HepG2 (cell line): ENCODE data around the gene CNOT10. TPM values are rescaled to one million over a fixed set of nuclear protein-coding genes. Genes with fewer than 3 reads are reported as not detected.
A peak's percentile ranks its signal among the peaks of the same experiment; 100 is the strongest.

ENCODE experiments used
- AFF4 ChIP-seq: sonication (generic); formaldehyde crosslinking; IDR thresholded peaks from 2 replicates; pipeline ENCODE4 v1.4.0; 2020; ENCODE audit warnings: missing genetic modification reagents
- CBFB ChIP-seq: sonication (generic); formaldehyde crosslinking; IDR thresholded peaks from 2 replicates; pipeline ENCODE4 v1.4.0; 2020; ENCODE audit warnings: missing genetic modification reagents
- DMTF1 ChIP-seq: sonication (generic); formaldehyde crosslinking; IDR thresholded peaks from 2 replicates; pipeline ENCODE4 v1.4.0; 2020; ENCODE audit warnings: mild to moderate bottlenecking, missing genetic modification reagents
- DR1 ChIP-seq: sonication (generic); formaldehyde crosslinking; IDR thresholded peaks from 2 replicates; pipeline ENCODE4 v1.8.0; 2021; ENCODE audit warnings: mild to moderate bottlenecking, missing genetic modification reagents, inconsistent platforms
- FIP1L1 ChIP-seq: fragments of 200-400 bp; formaldehyde crosslinking; IDR thresholded peaks from 2 replicates; pipeline ENCODE4 v1.6.1; 2018; ENCODE audit warnings: low read depth, mild to moderate bottlenecking, low read length, moderate library complexity, borderline replicate concordance; ENCODE audit not compliant: insufficient read depth
- GTF2F1 ChIP-seq: fragments of 150-350 bp; IDR thresholded peaks from 2 replicates; pipeline ENCODE4 v1.6.1; 2014; ENCODE audit warnings: low read length
- HDAC1 ChIP-seq: sonication (generic); formaldehyde crosslinking; IDR thresholded peaks from 2 replicates; pipeline ENCODE4 v1.5.1; 2020; ENCODE audit warnings: mild to moderate bottlenecking, missing genetic modification reagents
- HNRNPK ChIP-seq: fragments of 200-400 bp; formaldehyde crosslinking; IDR thresholded peaks from 2 replicates; pipeline ENCODE4 v1.6.1; 2018; ENCODE audit warnings: low read length, low read depth, moderate library complexity, mild to moderate bottlenecking; ENCODE audit not compliant: poor library complexity, severe bottlenecking
- NR2F2 ChIP-seq: IDR thresholded peaks from 2 replicates; pipeline ENCODE4 v1.6.1; 2012; ENCODE audit warnings: low read depth, inconsistent platforms, borderline replicate concordance
- PATZ1 ChIP-seq: sonication (generic); formaldehyde crosslinking; IDR thresholded peaks from 2 replicates; pipeline ENCODE4 v1.4.0; 2020; ENCODE audit warnings: missing genetic modification reagents
- RORA ChIP-seq: sonication (generic); formaldehyde crosslinking; IDR thresholded peaks from 2 replicates; pipeline ENCODE4 v1.5.0; 2020; ENCODE audit warnings: mild to moderate bottlenecking, missing genetic modification reagents, moderate library complexity
- SETDB1 ChIP-seq: sonication (generic); formaldehyde crosslinking; IDR thresholded peaks from 2 replicates; pipeline ENCODE4 v1.5.1; 2020; ENCODE audit warnings: missing genetic modification reagents, mild to moderate bottlenecking, borderline replicate concordance
- SMARCC2 ChIP-seq: fragments of 450-650 bp; IDR thresholded peaks from 2 replicates; pipeline ENCODE4 v1.6.1; 2017; ENCODE audit warnings: antibody characterized with exemption, mild to moderate bottlenecking
- STAT5B ChIP-seq: sonication (generic); formaldehyde crosslinking; IDR thresholded peaks from 2 replicates; pipeline ENCODE4 v1.4.0; 2020; ENCODE audit warnings: missing genetic modification reagents
- SUZ12 ChIP-seq: fragments of 150-350 bp; IDR thresholded peaks from 2 replicates; pipeline ENCODE4 v1.6.1; 2014; ENCODE audit warnings: low read depth, low read length
- ZNF143 ChIP-seq: sonication (generic); formaldehyde crosslinking; IDR thresholded peaks from 2 replicates; pipeline ENCODE4 v1.4.0; 2020; ENCODE audit warnings: missing genetic modification reagents
- ZNF18 ChIP-seq: sonication (generic); formaldehyde crosslinking; IDR thresholded peaks from 2 replicates; pipeline ENCODE4 v1.8.0; 2022; ENCODE audit warnings: mild to moderate bottlenecking, missing genetic modification reagents; ENCODE audit not compliant: insufficient replicate concordance
- ZNF430 ChIP-seq: sonication (generic); formaldehyde crosslinking; IDR thresholded peaks from 2 replicates; pipeline ENCODE4 v1.9.0; 2021; ENCODE audit warnings: mild to moderate bottlenecking, missing genetic modification reagents
- ZNF660 ChIP-seq: sonication (generic); formaldehyde crosslinking; IDR thresholded peaks from 2 replicates; pipeline ENCODE4 v1.5.1; 2020; ENCODE audit warnings: mild to moderate bottlenecking, low read depth, missing genetic modification reagents, borderline replicate concordance
- ZNF746 ChIP-seq: sonication (generic); formaldehyde crosslinking; IDR thresholded peaks from 2 replicates; pipeline ENCODE4 v1.8.0; 2022; ENCODE audit warnings: mild to moderate bottlenecking, missing genetic modification reagents
- ZNF792 ChIP-seq: IDR thresholded peaks from 2 replicates; pipeline ENCODE4 v1.6.1; 2016
- polyA plus RNA-seq, 8 experiments: library from polyadenylated mRNA; depleted of rRNA in 3 of 8; stranded (reverse) in 7 of 8; unstranded in 1 of 8; fragments of >200 nt; fragmentation: Illumina TruSeq in 4 of 8; extraction: Trizol in 4 of 8; gene quantifications; 2 replicates each; pipeline versions ENCODE4 v1.2.1 to v1.2.3, GENCODE V29; 2011 to 2016; ENCODE audit warnings: low read depth in 4 of 8, missing spikeins in 1 of 8, mixed read lengths in 1 of 8; ENCODE audit not compliant: insufficient read depth in 1 of 8
- total RNA-seq, 5 experiments: library from RNA; depleted of rRNA; stranded (reverse); fragments of >200 nt; fragmentation: Illumina TruSeq; extraction: Trizol; gene quantifications; 2 replicates each; pipeline ENCODE4 v1.2.3, GENCODE V29; 2016; ENCODE audit warnings: low read depth in 1 of 5

The CNOT10 gene
- total and polyA plus RNA-seq, 2 of the 13 experiments (the other 11 are each of a cell fraction or from before 2014, with no cell fraction given): 21.2 to 34.1 TPM

- TF ChIP-seq CBFB (CRISPR knock-in tag) (no peak), GTF2F1 (no peak), ZNF18 (CRISPR knock-in tag) (no peak), STAT5B (CRISPR knock-in tag) (no peak), PATZ1 (CRISPR knock-in tag) (no peak), ZNF143 (CRISPR knock-in tag) (0 out of 2 replicates have a peak, but pooled peaks have one; percentile 14), SMARCC2 (no peak), DMTF1 (CRISPR knock-in tag) (no peak), ZNF792 (CRISPR knock-in tag) (no peak), SUZ12 (no peak), DR1 (CRISPR knock-in tag) (0 out of 2 replicates have a peak, but pooled peaks have one; percentile 14), AFF4 (no peak; the same call in 1 of the 2 replicates), HDAC1 (no peak), HNRNPK (no peak), ZNF430 (CRISPR knock-in tag) (no peak), RORA (CRISPR knock-in tag) (no peak), SETDB1 (CRISPR knock-in tag) (no peak), ZNF660 (CRISPR knock-in tag) (no peak), FIP1L1 (no peak), NR2F2 (0 out of 2 replicates have a peak, but pooled peaks have one; percentile 14), ZNF746 (CRISPR knock-in tag) (no peak; the same call in 1 of the 2 replicates)
Observed at GRCh38 chr3:32780071-32780734, 95.2 kb downstream of the CNOT10 start (continued).
